ENCODE measurements around the gene NWD2.

DNA sequence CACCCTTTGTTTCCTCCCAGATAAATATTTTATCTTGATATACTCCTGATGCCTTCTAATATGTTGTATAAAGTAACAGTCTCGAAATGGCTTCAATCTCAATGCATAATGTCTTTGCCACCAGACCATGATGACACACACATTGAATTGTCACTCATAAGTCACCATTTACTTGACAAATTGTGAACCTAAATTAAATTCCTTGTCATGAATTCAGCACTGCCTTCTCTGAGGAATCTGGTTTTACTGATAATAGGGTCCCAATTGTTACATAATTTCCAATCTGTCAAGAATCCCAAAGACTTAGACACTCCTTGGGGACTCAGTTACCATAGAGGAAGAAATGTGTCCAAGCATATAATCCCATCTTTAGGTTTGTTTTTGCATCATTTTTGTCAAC, 82.3 kb downstream of the NWD2 start:
- TF ChIP-seq, protein P1, sequence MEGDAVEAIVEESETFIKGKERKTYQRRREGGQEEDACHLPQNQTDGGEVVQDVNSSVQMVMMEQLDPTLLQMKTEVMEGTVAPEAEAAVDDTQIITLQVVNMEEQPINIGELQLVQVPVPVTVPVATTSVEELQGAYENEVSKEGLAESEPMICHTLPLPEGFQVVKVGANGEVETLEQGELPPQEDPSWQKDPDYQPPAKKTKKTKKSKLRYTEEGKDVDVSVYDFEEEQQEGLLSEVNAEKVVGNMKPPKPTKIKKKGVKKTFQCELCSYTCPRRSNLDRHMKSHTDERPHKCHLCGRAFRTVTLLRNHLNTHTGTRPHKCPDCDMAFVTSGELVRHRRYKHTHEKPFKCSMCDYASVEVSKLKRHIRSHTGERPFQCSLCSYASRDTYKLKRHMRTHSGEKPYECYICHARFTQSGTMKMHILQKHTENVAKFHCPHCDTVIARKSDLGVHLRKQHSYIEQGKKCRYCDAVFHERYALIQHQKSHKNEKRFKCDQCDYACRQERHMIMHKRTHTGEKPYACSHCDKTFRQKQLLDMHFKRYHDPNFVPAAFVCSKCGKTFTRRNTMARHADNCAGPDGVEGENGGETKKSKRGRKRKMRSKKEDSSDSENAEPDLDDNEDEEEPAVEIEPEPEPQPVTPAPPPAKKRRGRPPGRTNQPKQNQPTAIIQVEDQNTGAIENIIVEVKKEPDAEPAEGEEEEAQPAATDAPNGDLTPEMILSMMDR (conservative IDR thresholded peaks at IDR 0.05) = no peak
- no peak for TF ChIP-seq EZH2 (IDR thresholded peaks at IDR 0.05; ENCODE audit: low read depth)
